ENCODE measurements around the gene CFAP221.

CFAP221 gene

DNA sequence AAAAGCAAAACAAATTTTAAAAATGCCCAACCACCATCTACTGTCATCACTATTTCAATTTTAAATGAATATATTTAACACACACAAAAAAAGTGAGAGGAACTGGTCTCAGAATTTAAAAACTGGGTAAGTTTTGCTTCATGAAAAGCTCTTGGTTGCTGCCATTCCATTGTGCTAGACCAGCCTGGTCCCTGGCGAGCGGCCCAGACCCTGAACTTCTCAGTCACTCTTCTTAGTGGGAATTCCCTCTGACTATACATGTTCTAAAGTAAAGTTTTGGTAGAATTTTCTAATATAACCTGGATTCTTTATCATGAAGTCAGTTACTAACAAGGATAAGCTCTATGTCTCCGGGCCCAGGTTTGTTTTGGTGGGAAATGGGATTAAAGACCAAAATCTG, 99.9 kb downstream of the CFAP221 start:
- DNase-seq (ENCODE audit: low read depth in 2 of 2), result no peak

GRCh38 chr2:119645173-119645855, 101.1 kb downstream of the CFAP221 start:
- no peak for DNase-seq (ENCODE audit: low read depth in 2 of 2)

DNA sequence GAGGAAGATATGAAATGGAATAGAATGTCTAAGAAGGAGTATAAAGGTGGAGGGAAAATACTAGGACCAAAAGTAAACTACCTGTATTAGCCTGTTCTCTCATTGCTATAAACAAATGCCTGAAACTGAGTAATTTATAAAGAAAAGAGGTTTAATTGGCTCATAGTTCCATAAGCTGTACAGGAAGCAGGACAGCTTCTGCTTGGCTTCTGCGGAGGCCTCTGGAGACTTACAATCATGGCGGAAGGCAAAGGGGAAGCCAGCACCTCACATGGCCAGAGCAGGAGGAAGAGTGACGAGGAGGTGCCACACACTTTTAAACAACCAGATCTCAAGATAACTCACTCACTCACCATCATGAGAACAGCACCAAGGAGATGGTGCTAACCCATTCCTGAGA, 101.9 kb downstream of the CFAP221 start:
- DNase-seq (ENCODE audit: low read depth in 2 of 2), result no peak

DNA sequence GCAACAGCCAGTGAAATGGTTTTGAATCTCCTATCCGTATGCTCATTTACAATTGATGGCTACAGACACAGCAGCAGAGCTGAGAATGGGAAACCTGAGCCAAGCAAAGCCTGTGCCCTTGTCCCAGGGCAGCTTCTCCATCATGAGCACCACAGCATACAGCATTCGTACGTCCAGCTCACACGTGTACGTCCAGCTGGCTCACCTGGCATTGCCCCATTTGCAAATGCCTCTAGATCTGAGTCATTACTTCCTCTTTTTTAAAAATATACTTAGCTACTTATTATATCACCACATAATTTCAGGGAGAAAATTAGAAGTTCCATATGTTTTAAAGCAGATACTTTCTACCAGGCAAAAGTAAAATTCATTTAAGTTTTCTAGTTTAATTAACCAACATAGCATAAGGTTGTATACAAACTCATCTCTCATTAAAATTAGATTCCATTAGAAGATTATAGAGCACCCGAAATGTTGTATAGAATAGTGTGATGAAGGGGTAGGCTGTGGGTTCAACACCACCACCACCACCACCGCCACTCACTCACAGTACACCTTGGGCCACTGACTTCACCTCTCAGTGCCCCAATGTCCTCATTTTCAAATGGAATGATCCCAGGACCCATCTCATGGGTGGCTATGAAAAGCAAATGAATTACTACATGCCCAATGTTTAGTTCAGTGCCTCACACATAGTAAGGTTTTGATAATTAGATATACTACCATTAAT, 103.4 kb downstream of the CFAP221 start:
- DNase-seq (ENCODE audit: low read depth in 2 of 2), result no peak

DNA sequence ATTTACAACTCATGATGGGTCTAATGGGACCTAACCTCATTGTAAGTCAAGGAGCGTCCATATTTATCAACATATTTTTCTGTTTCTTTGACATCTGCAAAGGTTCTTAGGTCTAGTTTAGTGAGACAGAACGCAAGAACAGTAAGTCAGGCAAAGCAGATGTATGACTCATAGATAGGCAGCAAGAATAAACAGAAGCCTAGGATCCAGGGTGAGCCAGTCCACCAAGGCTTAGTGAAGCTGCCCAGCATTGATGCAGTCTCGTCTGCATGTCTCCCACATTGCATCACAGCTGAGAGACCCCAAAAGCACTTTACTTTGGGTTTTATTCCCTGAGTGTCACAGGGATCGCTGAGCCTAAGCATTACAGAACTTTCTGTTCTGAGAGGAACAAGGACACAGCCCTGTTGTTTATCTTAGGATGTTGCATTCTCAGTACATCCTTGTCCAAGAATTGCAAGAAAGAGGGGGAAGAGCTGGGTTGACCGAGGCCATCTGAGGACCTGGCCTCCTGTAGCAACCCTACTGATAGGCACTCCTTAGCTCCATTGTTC, 105.2 kb downstream of the CFAP221 start:
- DNase-seq (ENCODE audit: low read depth in 2 of 2), result no peak

GRCh38 chr2:119650206-119650605, 106.0 kb downstream of the CFAP221 start:
- DNase-seq (ENCODE audit: low read depth in 2 of 2), result no peak

DNA sequence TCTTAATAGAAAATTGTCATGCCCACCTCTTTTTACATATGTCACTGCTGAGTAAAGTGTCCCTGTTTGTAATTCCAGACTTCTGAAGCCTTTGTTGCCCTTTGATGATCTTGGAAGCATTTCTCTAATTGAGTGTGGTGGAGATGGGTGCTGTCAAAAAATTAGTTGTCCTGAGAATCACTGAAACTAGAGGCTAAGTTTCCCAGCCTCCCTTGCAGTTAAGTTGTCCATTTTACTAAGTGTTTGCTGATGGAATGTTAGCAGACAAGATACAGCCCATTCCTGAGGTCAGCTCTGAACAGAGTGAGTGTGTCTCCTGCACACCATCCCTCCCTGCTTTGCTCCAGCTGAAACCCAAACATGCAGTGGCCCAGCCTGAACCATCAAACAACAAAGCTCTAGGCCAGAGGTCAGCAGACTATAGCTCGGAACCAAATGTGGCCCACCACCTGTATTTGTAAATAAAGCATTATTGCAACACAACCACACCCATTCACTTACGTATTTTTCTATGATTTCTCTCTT, 106.7 kb downstream of the CFAP221 start:
- no peak for DNase-seq (ENCODE audit: low read depth in 2 of 2)

DNA sequence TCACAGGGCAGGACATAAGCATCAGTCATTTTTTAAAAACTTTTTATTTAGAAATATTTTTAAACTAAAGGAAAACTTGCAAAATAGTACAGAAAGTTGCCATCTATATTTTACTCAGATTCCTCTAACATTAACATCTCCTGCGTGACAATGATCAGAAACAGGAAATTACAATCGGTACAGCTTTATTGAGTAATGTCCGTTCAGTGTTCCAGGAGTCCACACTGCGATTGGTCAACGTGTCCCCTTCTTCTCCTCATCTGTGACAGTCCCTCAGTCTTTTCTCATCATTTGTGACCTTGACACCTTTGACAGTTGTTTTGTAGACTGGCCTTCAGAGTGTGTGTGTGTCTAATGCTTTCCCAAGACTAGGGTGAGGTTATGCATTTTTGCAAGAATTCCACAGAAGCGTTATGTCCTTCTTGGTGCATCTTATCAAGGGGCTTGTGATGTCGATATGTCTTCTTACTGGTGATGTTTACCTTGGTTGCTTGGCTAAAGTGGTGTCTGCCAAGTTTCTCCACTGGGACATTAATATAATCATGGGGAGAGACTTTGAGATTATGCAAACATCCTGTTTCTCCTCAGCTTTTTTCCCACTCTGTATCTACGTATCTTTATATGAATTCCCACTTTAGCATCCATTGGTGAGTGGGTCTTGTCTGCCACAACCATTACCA, 113.4 kb downstream of the CFAP221 start:
- no peak for DNase-seq (ENCODE audit: low read depth in 2 of 2)

DNA sequence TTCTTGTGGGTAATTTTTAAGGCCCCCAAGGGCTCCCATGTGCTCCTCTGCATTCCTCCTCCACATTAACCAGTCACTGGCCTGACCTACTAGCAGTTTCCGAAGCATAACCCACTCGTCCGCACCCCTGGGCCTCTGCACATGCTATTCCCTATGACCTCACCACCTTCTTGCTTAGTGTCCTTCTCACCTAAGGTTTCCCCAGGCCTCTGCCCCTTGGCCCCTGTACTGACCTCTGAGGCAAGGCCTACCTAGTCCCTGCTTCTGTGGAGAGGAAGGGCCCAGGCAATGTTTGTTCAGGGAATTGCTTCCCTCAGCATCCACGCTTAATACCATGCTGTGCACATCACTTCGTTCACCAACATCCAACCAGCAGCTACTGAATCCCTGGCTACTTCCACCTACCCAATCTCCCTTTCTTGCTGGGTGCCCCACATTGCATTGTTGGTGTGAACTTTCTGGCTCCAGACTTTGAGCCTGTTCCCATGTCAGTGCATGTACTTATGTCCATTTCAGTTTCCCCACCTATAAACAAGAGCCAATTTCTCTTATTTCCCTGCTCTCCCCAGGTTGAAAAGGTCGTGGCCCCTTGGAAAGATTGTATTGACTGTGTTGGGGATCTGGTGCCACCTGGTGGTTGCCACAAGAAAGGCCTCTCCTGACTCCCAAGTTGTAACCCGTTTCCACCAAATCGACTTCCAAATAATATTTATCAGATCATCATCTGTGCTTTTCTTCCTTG, 115.5 kb downstream of the CFAP221 start:
- DNase-seq (ENCODE audit: low read depth in 2 of 2), result peak in 1 of 2 donors; percentile 16

GRCh38 chr2:119660343-119660658, 116.1 kb downstream of the CFAP221 start:
- no peak for DNase-seq (ENCODE audit: low read depth in 2 of 2)

GRCh38 chr2:119662297-119662696, 118.0 kb downstream of the CFAP221 start:
- DNase-seq (ENCODE audit: low read depth in 2 of 2), result no peak

GRCh38 chr2:119668546-119668945, 124.3 kb downstream of the CFAP221 start:
- no peak for DNase-seq (ENCODE audit: low read depth in 2 of 2)

DNA sequence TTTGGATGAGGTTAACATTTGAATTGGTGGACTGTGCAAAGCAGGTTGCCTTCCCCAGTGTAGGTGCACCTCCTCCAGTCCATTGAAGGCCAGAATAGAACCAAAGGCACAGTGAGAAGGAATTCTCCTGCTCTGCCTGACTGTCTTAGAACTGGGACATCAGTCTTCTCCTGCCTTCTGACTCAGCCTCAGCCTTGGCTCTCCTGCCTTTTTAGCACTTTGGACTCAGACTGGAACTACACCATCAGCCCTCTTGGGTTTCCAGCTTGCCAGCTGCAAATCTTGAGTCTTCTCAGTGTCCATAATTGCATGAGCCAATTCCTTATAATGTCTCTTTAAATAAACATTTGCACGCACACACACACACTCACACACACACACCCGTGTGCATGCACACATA, 126.8 kb downstream of the CFAP221 start:
- DNase-seq (ENCODE audit: low read depth in 2 of 2), result no peak

- no peak for DNase-seq (ENCODE audit: low read depth in 2 of 2)
These were observed 127.5 kb downstream of the CFAP221 start for GRCh38 chr2:119671752-119672151.

GRCh38 chr2:119672161-119672862, 128.1 kb downstream of the CFAP221 start:
- no peak for DNase-seq (ENCODE audit: low read depth in 2 of 2)

- DNase-seq (ENCODE audit: low read depth in 2 of 2), result no peak
These were observed 129.5 kb downstream of the CFAP221 start for GRCh38 chr2:119673796-119674195.

DNA sequence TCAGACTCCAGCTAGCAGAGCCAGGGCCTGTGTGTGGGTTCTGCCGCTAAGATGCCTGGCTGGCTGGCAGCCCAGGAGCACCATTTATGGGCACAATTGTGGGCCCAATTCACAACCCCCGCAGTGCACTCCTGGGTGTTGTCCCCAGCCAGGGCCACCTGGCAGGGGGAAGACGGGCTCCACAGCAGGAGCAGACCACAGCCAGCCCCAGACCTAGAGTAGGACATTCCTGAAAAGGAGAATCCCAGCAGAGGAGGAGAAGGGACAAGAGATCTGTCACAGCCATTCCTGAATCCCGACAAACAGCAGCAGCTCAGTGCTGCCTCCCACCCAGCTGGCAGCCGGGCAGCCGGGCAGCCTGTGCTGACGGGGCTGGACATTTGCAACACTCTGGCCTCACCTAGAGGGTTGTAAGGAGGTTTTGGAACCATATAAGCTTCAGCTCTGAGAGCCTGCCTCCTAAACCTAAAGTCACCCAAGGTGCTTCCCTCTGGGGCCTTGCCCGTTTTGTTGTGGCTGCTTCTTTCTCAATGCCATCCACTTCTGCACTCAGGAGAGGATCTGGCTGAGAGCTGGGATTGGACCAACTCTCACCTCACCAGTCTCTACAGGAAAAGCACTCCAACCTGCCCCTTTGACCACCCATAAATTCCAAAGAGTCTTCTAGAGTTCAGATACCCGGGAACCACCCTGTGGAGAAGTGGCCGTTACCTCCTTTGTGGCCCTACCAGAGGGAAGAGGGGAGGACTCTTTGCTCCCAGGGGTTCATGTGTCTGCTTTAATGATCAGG, 130.7 kb downstream of the CFAP221 start:
- DNase-seq (ENCODE audit: low read depth in 2 of 2), result no peak

DNA sequence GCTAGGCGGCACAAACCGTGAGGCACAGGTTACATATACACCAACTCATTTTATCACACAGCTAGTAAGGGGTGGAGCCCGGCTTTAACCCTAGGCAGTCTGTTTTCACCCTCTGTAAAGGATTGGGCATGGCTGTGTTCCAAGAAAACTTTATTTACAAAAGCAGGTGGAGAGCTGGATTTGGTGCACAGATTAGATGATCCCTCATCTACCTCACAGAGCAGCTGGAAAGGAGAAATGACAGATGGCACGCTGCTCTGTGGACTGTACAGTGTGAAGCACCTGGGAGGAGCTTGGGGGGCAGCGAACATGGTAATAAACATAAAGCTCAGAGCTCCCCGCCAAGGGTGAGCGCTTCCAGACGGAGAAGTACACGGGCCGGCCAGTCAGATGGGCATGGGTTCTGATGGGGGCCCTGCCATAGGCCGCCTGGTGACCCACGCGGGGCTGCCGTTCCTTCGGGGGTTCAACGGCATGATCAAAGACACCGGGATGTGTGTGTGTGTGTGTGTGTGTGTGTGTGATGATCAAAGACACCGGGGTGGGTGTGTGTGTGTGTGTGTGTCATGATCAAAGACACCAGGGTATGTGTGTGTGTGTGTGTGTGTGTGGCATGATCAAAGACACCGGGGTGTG, 133.9 kb downstream of the CFAP221 start:
- DNase-seq (ENCODE audit: low read depth in 2 of 2), result no peak

DNA sequence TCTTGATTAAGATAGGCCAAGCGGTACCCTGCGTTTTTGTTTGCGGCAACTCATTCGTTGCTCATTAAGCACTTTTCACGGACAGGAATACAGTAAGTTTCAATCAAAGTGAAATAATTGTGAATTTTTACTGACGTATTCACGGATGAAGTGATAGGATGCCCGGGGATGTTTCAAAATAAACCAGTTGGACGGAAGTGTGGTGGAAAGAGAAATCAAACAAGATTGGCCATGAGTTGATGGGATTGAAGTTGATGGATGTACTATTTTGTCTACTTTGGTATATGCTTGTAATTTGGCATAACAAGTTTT, 135.2 kb downstream of the CFAP221 start:
- DNase-seq (ENCODE audit: low read depth in 2 of 2), result no peak

GRCh38 chr2:119679846-119680245, 135.6 kb downstream of the CFAP221 start:
- DNase-seq (ENCODE audit: low read depth in 2 of 2), result no peak
